ENCODE measurements around the gene ZNF608. TPM values are rescaled to one million over a fixed set of nuclear protein-coding genes. Genes with fewer than 3 reads are reported as not detected.

The ZNF608 gene
- total RNA-seq, 1 experiment from 2014 or later = 7.3 TPM

DNA sequence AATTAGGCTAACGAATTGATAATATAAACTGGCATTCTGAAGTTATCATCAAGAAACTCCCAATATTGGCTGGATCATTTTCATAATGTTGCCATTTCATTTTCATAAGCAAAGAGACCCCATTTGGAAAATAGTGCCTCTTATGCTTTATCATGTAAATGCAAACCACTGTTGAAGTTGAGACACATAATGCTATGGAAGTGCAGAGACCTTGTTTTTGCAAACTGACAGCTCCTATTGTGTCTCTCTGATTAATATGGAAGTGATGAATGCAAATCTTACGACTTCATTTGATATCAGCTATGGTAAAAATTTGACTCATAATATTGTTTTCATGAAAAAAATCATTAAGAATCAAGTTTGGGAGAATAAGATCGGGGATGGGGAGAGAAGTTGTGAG is 25.3 kb upstream of the ZNF608 start:
- Mint-ChIP-seq H3K27ac (ENCODE audit: unreplicated experiment) (no peak overlapping the region), H3K4me1 (ENCODE audit: low read depth, unreplicated experiment) (no peaks in the 10 kb centered on the region), H3K4me3 (ENCODE audit: low read depth, unreplicated experiment) (no peak overlapping the region), H3K36me3 (ENCODE audit: insufficient read depth, unreplicated experiment) (no peaks in the 10 kb centered on the region), H3K27me3 (ENCODE audit: unreplicated experiment) (no peaks in the 10 kb centered on the region), H3K9me3 (ENCODE audit: low read depth, unreplicated experiment) (no peaks in the 10 kb centered on the region)
- intact Hi-C loops (cut with micrococcal nuclease; ENCODE audit: unreplicated experiment) = no loop called here
- CTCF ChIA-PET = no interaction called here
- TF ChIP-seq, protein P1, sequence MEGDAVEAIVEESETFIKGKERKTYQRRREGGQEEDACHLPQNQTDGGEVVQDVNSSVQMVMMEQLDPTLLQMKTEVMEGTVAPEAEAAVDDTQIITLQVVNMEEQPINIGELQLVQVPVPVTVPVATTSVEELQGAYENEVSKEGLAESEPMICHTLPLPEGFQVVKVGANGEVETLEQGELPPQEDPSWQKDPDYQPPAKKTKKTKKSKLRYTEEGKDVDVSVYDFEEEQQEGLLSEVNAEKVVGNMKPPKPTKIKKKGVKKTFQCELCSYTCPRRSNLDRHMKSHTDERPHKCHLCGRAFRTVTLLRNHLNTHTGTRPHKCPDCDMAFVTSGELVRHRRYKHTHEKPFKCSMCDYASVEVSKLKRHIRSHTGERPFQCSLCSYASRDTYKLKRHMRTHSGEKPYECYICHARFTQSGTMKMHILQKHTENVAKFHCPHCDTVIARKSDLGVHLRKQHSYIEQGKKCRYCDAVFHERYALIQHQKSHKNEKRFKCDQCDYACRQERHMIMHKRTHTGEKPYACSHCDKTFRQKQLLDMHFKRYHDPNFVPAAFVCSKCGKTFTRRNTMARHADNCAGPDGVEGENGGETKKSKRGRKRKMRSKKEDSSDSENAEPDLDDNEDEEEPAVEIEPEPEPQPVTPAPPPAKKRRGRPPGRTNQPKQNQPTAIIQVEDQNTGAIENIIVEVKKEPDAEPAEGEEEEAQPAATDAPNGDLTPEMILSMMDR (IDR thresholded peaks at IDR 0.05; ENCODE audit: unreplicated experiment) = no peak
- DNase-seq = no peak
- BruUV-seq (replicated peaks) = no TSS peak

DNA sequence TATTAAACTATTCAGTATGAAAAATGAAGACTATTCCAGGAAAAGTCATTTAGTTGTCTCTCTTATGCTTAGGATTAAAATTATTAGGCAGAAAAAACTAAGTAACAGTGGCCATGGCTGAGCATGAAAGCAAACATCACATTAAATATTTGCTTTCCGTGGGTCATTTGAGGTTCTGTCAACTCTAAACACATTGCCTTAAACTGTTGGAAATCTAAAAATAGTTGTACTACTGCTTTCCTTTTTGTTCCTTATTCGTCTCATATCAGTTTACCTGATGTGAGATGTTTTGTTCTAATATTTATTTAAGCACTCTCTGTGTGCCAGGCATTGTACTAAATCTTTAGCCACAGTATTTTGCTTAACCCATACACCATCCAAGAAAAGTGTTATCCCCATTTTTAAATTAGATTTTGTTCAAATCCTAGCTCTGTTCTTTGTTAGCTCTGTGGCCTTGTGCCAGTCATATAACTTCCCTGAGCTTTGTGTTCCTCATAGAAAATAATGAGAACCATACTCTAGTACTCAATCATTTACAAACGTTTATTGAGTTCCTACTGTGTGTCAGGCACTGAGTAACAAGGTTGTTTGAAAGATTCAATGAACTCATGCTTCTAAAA is 18.7 kb upstream of the ZNF608 start:
- H3K9me3 Mint-ChIP-seq (ENCODE audit: low read depth, unreplicated experiment) = no peaks in the 10 kb centered on the region
- TF ChIP-seq, protein P1 (IDR thresholded peaks at IDR 0.05; ENCODE audit: unreplicated experiment) = no peak
- H3K27ac Mint-ChIP-seq (ENCODE audit: unreplicated experiment) = no peak overlapping the region
- no peak overlapping the region for H3K4me3 Mint-ChIP-seq (ENCODE audit: low read depth, unreplicated experiment)
- no peaks in the 10 kb centered on the region for H3K27me3 Mint-ChIP-seq (ENCODE audit: unreplicated experiment)
- no peaks in the 10 kb centered on the region for H3K4me1 Mint-ChIP-seq (ENCODE audit: low read depth, unreplicated experiment)
- CTCF ChIA-PET = interaction anchor here (0.7 kb wide), 1 partner anchor 836 kb away, joined by 7 read pairs; no protein-coding TSS in a partner anchor
- DNase-seq = no peak
- BruUV-seq (replicated peaks) = no TSS peak
- H3K36me3 Mint-ChIP-seq (ENCODE audit: insufficient read depth, unreplicated experiment) = no peaks in the 10 kb centered on the region
- intact Hi-C loops (cut with micrococcal nuclease; ENCODE audit: unreplicated experiment) = no loop called here

DNA sequence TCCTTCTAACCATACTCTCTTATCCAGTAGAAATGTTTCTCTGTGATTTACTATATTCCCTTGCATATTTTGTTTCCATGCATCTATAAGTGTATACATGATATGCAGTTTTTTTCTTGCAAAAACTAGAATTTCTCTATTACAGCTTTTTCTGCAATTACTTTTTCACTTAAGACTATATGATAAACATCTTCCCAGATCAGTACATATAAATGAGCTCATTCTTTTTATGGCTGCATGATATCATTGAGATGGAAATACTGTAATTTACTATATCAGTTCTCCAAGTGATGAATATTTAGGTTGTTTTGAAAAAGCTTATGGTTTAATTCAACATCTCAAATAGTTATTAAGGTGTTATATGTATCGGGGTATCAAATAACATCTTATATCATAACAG is 18.1 kb upstream of the ZNF608 start:
- H3K4me1 Mint-ChIP-seq (ENCODE audit: low read depth, unreplicated experiment) = no peaks in the 10 kb centered on the region
- H3K27me3 Mint-ChIP-seq (ENCODE audit: unreplicated experiment) = no peaks in the 10 kb centered on the region
- TF ChIP-seq, protein P1 (IDR thresholded peaks at IDR 0.05; ENCODE audit: unreplicated experiment) = no peak
- H3K9me3 Mint-ChIP-seq (ENCODE audit: low read depth, unreplicated experiment) = no peaks in the 10 kb centered on the region
- BruUV-seq (replicated peaks) = no TSS peak
- no peaks in the 10 kb centered on the region for H3K36me3 Mint-ChIP-seq (ENCODE audit: insufficient read depth, unreplicated experiment)
- no peak overlapping the region for H3K27ac Mint-ChIP-seq (ENCODE audit: unreplicated experiment)
- CTCF ChIA-PET = no interaction called here
- DNase-seq = no peak
- H3K4me3 Mint-ChIP-seq (ENCODE audit: low read depth, unreplicated experiment) = no peak overlapping the region
- intact Hi-C loops (cut with micrococcal nuclease; ENCODE audit: unreplicated experiment) = no loop called here

DNA sequence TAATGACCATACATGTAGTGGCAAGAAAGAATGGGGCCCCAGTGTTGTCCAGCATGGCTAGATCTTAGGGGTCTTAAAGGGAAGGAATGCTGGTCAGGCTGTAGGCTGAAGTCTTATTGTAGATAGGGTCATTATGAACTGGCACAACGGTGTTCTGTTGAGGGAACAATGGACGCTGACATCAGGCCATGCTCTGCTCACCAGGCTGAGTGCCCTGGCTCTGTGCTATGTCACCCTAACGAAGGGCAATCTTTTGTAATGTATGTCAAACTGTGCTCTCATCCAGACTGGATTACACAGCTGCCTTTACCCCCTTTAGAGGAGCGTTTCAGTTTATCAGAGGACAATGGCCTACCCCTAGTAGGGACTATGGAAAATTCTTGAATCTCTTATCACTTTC is 14.6 kb upstream of the ZNF608 start:
- CTCF ChIA-PET = no interaction called here
- intact Hi-C loops (cut with micrococcal nuclease; ENCODE audit: unreplicated experiment) = no loop called here
- Mint-ChIP-seq H3K36me3 (ENCODE audit: insufficient read depth, unreplicated experiment) (no peaks in the 10 kb centered on the region), H3K4me3 (ENCODE audit: low read depth, unreplicated experiment) (no peak overlapping the region), H3K27me3 (ENCODE audit: unreplicated experiment) (no peaks in the 10 kb centered on the region), H3K27ac (ENCODE audit: unreplicated experiment) (no peak overlapping the region), H3K4me1 (ENCODE audit: low read depth, unreplicated experiment) (no peaks in the 10 kb centered on the region), H3K9me3 (ENCODE audit: low read depth, unreplicated experiment) (no peaks in the 10 kb centered on the region)
- TF ChIP-seq, protein P1 (IDR thresholded peaks at IDR 0.05; ENCODE audit: unreplicated experiment) = no peak
- DNase-seq = no peak
- no TSS peak for BruUV-seq (replicated peaks)

Data from Calu3 (cell line).